K562 (cell line): Measurements from ENCODE around the gene FAM20B. TPM values are rescaled to one million over a fixed set of nuclear protein-coding genes. Genes with fewer than 3 reads are reported as not detected.

Experiments
- BCL6 ChIP-seq: fragments of 250-450 bp; sonication (Bioruptor Pico); IDR thresholded peaks from 2 replicates; pipeline ENCODE4 v1.4.0; 2020
- BRD9 ChIP-seq: fragments of 450-650 bp; IDR thresholded peaks from 2 replicates; pipeline ENCODE4 v1.6.1; 2018; ENCODE audit warnings: low read depth; ENCODE audit not compliant: partially characterized antibody
- E2F1 ChIP-seq: sonication (generic); formaldehyde crosslinking; IDR thresholded peaks from 2 replicates; pipeline ENCODE4 v1.8.1; 2023; ENCODE audit warnings: mild to moderate bottlenecking, missing genetic modification reagents, moderate library complexity
- EGR1 ChIP-seq: fragments of 450-650 bp; conservative IDR thresholded peaks from 2 replicates; pipeline ENCODE4 v1.6.1; 2017; ENCODE audit warnings: mild to moderate bottlenecking
- ESRRA ChIP-seq: fragments of 450-650 bp; IDR thresholded peaks from 2 replicates; pipeline ENCODE4 v1.6.1; 2014; ENCODE audit warnings: low read depth, mild to moderate bottlenecking, moderate library complexity, borderline replicate concordance
- EZH2 ChIP-seq: IDR thresholded peaks from 2 replicates; pipeline ENCODE4 v1.6.1; 2012; ENCODE audit warnings: low read depth, mild to moderate bottlenecking, inconsistent platforms, low read length, borderline replicate concordance
- HBP1 ChIP-seq: fragments of 450-650 bp; formaldehyde crosslinking; IDR thresholded peaks from 2 replicates; pipeline ENCODE4 v1.4.0; 2022; ENCODE audit warnings: missing genetic modification characterization
- HCFC1 ChIP-seq: IDR thresholded peaks from 2 replicates; pipeline ENCODE4 v1.6.1; 2012; ENCODE audit warnings: low read depth, low read length, improper control_type of control experiment
- HMBOX1 ChIP-seq: sonication (generic); IDR thresholded peaks from 2 replicates; pipeline ENCODE4 v1.6.1; 2016
- HNRNPUL1 ChIP-seq: fragments of 200-400 bp; formaldehyde crosslinking; IDR thresholded peaks from 2 replicates; pipeline ENCODE4 v1.6.1; 2017; ENCODE audit warnings: low read length
- MAX ChIP-seq: sonication (generic); formaldehyde crosslinking; IDR thresholded peaks from 2 replicates; pipeline ENCODE4 v1.9.0; 2022; ENCODE audit warnings: mild to moderate bottlenecking, missing genetic modification reagents
- NCOR1 ChIP-seq: fragments of 450-650 bp; IDR thresholded peaks from 2 replicates; pipeline ENCODE4 v1.6.1; 2016; ENCODE audit warnings: mild to moderate bottlenecking, moderate library complexity
- PHB2 ChIP-seq: fragments of 450-650 bp; IDR thresholded peaks from 2 replicates; pipeline ENCODE4 v1.6.1; 2017; ENCODE audit warnings: low read depth
- SNIP1 ChIP-seq: fragments of 450-650 bp; IDR thresholded peaks from 2 replicates; pipeline ENCODE4 v1.7.1; 2017; ENCODE audit warnings: low read depth, mild to moderate bottlenecking
- SRSF3 ChIP-seq: fragments of 200-400 bp; formaldehyde crosslinking; IDR thresholded peaks from 2 replicates; pipeline ENCODE4 v1.6.1; 2016; ENCODE audit warnings: mild to moderate bottlenecking, low read length, moderate library complexity; ENCODE audit not compliant: insufficient read depth
- TAL1 ChIP-seq: fragments of 450-650 bp; IDR thresholded peaks from 2 replicates; pipeline ENCODE4 v1.6.1; 2016; ENCODE audit warnings: mild to moderate bottlenecking
- ZNF134 ChIP-seq: fragments of 250-450 bp; sonication (Bioruptor Pico); conservative IDR thresholded peaks from 2 replicates; pipeline ENCODE4 v1.4.0; 2020
- ZNF584 ChIP-seq: fragments of 200-800 bp; sonication (Bioruptor generic); IDR thresholded peaks from 2 replicates; pipeline ENCODE4 v1.6.1; 2016; ENCODE audit warnings: low read depth, mild to moderate bottlenecking, missing genetic modification characterization, missing compliant biosample characterization
- polyA plus RNA-seq, 8 experiments: library from polyadenylated mRNA; depleted of rRNA in 4 of 8; stranded (reverse) in 5 of 8; unstranded in 3 of 8; fragments of >200 nt; fragmentation: Nextera tagmentation in 2 of 8; fragmentation: Illumina TruSeq in 1 of 8; extraction: Ambion mirVana in 2 of 8; extraction: Trizol in 1 of 8; gene quantifications; 2 replicates each; pipeline versions ENCODE4 v1.2.1 to v1.2.3, GENCODE V29; 2011 to 2014; ENCODE audit warnings: inconsistent platforms in 1 of 8, missing spikeins in 1 of 8
- total RNA-seq, 7 experiments: library from RNA; depleted of rRNA in 6 of 7; stranded (reverse); fragments of >200 nt in 6 of 7; fragmentation: Illumina TruSeq in 2 of 7; extraction: Trizol in 2 of 7; gene quantifications; 2 replicates each; pipeline versions ENCODE4 v1.2.1 to v1.2.3, GENCODE V29; 2011 to 2021; ENCODE audit warnings: low replicate concordance in 1 of 7
- TF ChIP-seq, protein P1 (sequence below): fragments of 450-650 bp; IDR thresholded peaks from 2 replicates; pipeline ENCODE4 v1.6.1; 2016; ENCODE audit warnings: antibody characterized with exemption
- TF ChIP-seq, protein P2 (sequence below): fragments of 200-400 bp; formaldehyde crosslinking; IDR thresholded peaks from 2 replicates; pipeline ENCODE4 v1.6.1; 2017; ENCODE audit warnings: mild to moderate bottlenecking, low read depth, low read length, moderate library complexity

FAM20B gene
- total and polyA plus RNA-seq, 9 of the 15 experiments (the other 6 are each of a cell fraction or from before 2014, with no cell fraction given): 7.2 to 67.5 (median 42.9) TPM

GRCh38 chr1:179025125-179025974, at the start of gene FAM20B (continued):
- TF ChIP-seq, protein P1, sequence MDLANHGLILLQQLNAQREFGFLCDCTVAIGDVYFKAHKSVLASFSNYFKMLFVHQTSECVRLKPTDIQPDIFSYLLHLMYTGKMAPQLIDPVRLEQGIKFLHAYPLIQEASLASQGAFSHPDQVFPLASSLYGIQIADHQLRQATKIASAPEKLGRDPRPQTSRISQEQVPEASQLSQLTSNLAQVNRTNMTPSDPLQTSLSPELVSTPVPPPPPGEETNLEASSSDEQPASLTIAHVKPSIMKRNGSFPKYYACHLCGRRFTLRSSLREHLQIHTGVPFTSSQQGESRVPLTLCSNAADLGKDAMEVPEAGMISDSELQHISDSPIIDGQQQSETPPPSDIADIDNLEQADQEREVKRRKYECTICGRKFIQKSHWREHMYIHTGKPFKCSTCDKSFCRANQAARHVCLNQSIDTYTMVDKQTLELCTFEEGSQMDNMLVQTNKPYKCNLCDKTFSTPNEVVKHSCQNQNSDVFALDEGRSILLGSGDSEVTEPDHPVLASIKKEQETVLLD: peak; percentile 91
- TF ChIP-seq HBP1 (CRISPR knock-in tag): peak; percentile 88; the same call in 1 of the 2 replicates
- TF ChIP-seq BRD9: peak; percentile 75
- no peak; the same call in 1 of the 2 replicates for TF ChIP-seq ESRRA
- TF ChIP-seq, protein P2, sequence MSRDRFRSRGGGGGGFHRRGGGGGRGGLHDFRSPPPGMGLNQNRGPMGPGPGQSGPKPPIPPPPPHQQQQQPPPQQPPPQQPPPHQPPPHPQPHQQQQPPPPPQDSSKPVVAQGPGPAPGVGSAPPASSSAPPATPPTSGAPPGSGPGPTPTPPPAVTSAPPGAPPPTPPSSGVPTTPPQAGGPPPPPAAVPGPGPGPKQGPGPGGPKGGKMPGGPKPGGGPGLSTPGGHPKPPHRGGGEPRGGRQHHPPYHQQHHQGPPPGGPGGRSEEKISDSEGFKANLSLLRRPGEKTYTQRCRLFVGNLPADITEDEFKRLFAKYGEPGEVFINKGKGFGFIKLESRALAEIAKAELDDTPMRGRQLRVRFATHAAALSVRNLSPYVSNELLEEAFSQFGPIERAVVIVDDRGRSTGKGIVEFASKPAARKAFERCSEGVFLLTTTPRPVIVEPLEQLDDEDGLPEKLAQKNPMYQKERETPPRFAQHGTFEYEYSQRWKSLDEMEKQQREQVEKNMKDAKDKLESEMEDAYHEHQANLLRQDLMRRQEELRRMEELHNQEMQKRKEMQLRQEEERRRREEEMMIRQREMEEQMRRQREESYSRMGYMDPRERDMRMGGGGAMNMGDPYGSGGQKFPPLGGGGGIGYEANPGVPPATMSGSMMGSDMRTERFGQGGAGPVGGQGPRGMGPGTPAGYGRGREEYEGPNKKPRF: no peak
- peak; percentile 85 for TF ChIP-seq EGR1
- peak; percentile 46; the same call in 1 of the 2 replicates for TF ChIP-seq NCOR1
- TF ChIP-seq HNRNPUL1: no peak
- TF ChIP-seq HMBOX1: no peak
- no peak for TF ChIP-seq E2F1
- TF ChIP-seq BCL6 (CRISPR knock-in tag): no peak
- TF ChIP-seq HCFC1: peak; percentile 44; the same call in 1 of the 2 replicates
- no peak for TF ChIP-seq TAL1
- TF ChIP-seq ZNF134 (CRISPR knock-in tag): no peak
- TF ChIP-seq EZH2: no peak
- 0 out of 2 replicates have a peak, but pooled peaks have one; percentile 41 for TF ChIP-seq SRSF3
- peak; percentile 64; the same call in 1 of the 2 replicates for TF ChIP-seq SNIP1
- 0 out of 2 replicates have a peak, but pooled peaks have one; percentile 51 for TF ChIP-seq PHB2
- TF ChIP-seq MAX: no peak
- TF ChIP-seq ZNF584 (CRISPR knock-in tag): no peak
